Osteocyte (in vitro differentiated cells): Measurements from ENCODE around the gene SMIM45.

Experiments used
- DNase-seq: peaks from one replicate; pipeline ENCODE4 v3.0.0; 2021; ENCODE audit warnings: mixed read lengths; ENCODE audit not compliant: unreplicated experiment; ENCODE audit errors: extremely low spot score
- H3K27ac Mint-ChIP-seq: one replicate; pipeline ENCODE4 v1.8.0; 2021; ENCODE audit warnings: mild to moderate bottlenecking, mixed read lengths; ENCODE audit not compliant: unreplicated experiment
- H3K27me3 Mint-ChIP-seq: one replicate; pipeline ENCODE4 v1.8.0; 2021; ENCODE audit warnings: mixed read lengths; ENCODE audit not compliant: unreplicated experiment
- H3K36me3 Mint-ChIP-seq: one replicate; pipeline ENCODE4 v1.8.0; 2021; ENCODE audit warnings: mixed read lengths; ENCODE audit not compliant: unreplicated experiment
- H3K4me1 Mint-ChIP-seq: one replicate; pipeline ENCODE4 v1.8.0; 2021; ENCODE audit warnings: mixed read lengths; ENCODE audit not compliant: unreplicated experiment
- H3K4me3 Mint-ChIP-seq: one replicate; pipeline ENCODE4 v1.8.0; 2021; ENCODE audit warnings: mild to moderate bottlenecking, moderate library complexity, mixed read lengths; ENCODE audit not compliant: unreplicated experiment
- H3K9me3 Mint-ChIP-seq: one replicate; pipeline ENCODE4 v1.8.0; 2021; ENCODE audit warnings: mixed read lengths; ENCODE audit not compliant: unreplicated experiment
- CTCF ChIP-seq: fragments of 200-600 bp; sonication (generic); IDR thresholded peaks from 2 replicates; pipeline ENCODE4 v1.5.0; 2021; ENCODE audit warnings: antibody characterized with exemption, mild to moderate bottlenecking, moderate library complexity

Gene SMIM45

GRCh38 chr22:41989246-41989645 is 37.3 kb downstream of the SMIM45 start:
- H3K27ac Mint-ChIP-seq = no peak overlapping the region
- no peak for TF ChIP-seq CTCF
- no peaks in the 10 kb centered on the region for H3K9me3 Mint-ChIP-seq
- H3K27me3 Mint-ChIP-seq = peaks cover 14% of the 10 kb centered on the region
- H3K4me3 Mint-ChIP-seq = no peak overlapping the region
- DNase-seq = no peak
- H3K36me3 Mint-ChIP-seq = no peaks in the 10 kb centered on the region
- H3K4me1 Mint-ChIP-seq = no peaks in the 10 kb centered on the region

- Mint-ChIP-seq H3K27ac (no peak overlapping the region), H3K4me1 (no peaks in the 10 kb centered on the region), H3K27me3 (peaks cover 19% of the 10 kb centered on the region), H3K36me3 (no peaks in the 10 kb centered on the region), H3K4me3 (no peak overlapping the region), H3K9me3 (no peaks in the 10 kb centered on the region)
- no peak for DNase-seq
- TF ChIP-seq CTCF = no peak
These were observed 39.2 kb downstream of the SMIM45 start for GRCh38 chr22:41991111-41991510.

- no peak for DNase-seq
- TF ChIP-seq CTCF = no peak
- H3K4me1 Mint-ChIP-seq = no peaks in the 10 kb centered on the region
- no peaks in the 10 kb centered on the region for H3K9me3 Mint-ChIP-seq
- H3K27ac Mint-ChIP-seq = no peak overlapping the region
- peaks cover 26% of the 10 kb centered on the region for H3K27me3 Mint-ChIP-seq
- no peaks in the 10 kb centered on the region for H3K36me3 Mint-ChIP-seq
- H3K4me3 Mint-ChIP-seq = no peak overlapping the region
These were observed 40.5 kb downstream of the SMIM45 start for GRCh38 chr22:41992496-41992895.

- no peak for DNase-seq
- TF ChIP-seq CTCF = no peak
- H3K27me3 Mint-ChIP-seq = peaks cover 31% of the 10 kb centered on the region
- H3K4me3 Mint-ChIP-seq = no peak overlapping the region
- H3K4me1 Mint-ChIP-seq = no peaks in the 10 kb centered on the region
- no peaks in the 10 kb centered on the region for H3K36me3 Mint-ChIP-seq
- H3K9me3 Mint-ChIP-seq = no peaks in the 10 kb centered on the region
- no peak overlapping the region for H3K27ac Mint-ChIP-seq
These were observed 43.3 kb downstream of the SMIM45 start for GRCh38 chr22:41995211-41995610.

- H3K4me3 Mint-ChIP-seq = no peak overlapping the region
- H3K27me3 Mint-ChIP-seq = peaks cover 44% of the 10 kb centered on the region
- no peaks in the 10 kb centered on the region for H3K36me3 Mint-ChIP-seq
- H3K4me1 Mint-ChIP-seq = no peaks in the 10 kb centered on the region
- TF ChIP-seq CTCF = no peak
- DNase-seq = no peak
- no peak overlapping the region for H3K27ac Mint-ChIP-seq
- no peaks in the 10 kb centered on the region for H3K9me3 Mint-ChIP-seq
These were observed 44.9 kb downstream of the SMIM45 start for GRCh38 chr22:41996826-41997225.
